GM23338 (cell line): ENCODE results near the gene CEND1. TPM values are rescaled to one million over a fixed set of nuclear protein-coding genes. Genes with fewer than 3 reads are reported as not detected.

ENCODE experiments used
- ATAC-seq: fragments of 200-7000 bp; cut with Tn5 transposase; 3 replicates; pipeline ENCODE4 v1.9.1; 2020
- DNase-seq: peaks from one replicate; pipeline ENCODE4 v3.0.0-alpha.2; 2015; ENCODE audit warnings: low spot score
- H2AFZ ChIP-seq: fragments of 200-600 bp; sonication (generic); 2 replicates; pipeline ENCODE4 v1.8.0; 2016; ENCODE audit warnings: antibody characterized with exemption, mild to moderate bottlenecking, moderate library complexity
- H3F3A ChIP-seq: fragments of 200-600 bp; sonication (generic); replicated peaks from 2 replicates; pipeline ENCODE4 v1.8.0; 2017; ENCODE audit warnings: antibody characterized with exemption, mixed run types, low read depth
- H3K27ac ChIP-seq: fragments of 200-600 bp; sonication (generic); 2 replicates; pipeline ENCODE4 v1.6.1; 2016; ENCODE audit warnings: low read depth
- H3K27me3 ChIP-seq: fragments of 200-600 bp; sonication (generic); 2 replicates; pipeline ENCODE4 v1.8.0; 2016; ENCODE audit warnings: mild to moderate bottlenecking, mixed run types, moderate library complexity; ENCODE audit not compliant: insufficient read depth
- H3K36me3 ChIP-seq: fragments of 200-600 bp; sonication (generic); 2 replicates; pipeline ENCODE4 v1.8.0; 2016; ENCODE audit warnings: mild to moderate bottlenecking; ENCODE audit not compliant: insufficient read depth
- H3K4me1 ChIP-seq: fragments of 200-600 bp; sonication (generic); 2 replicates; pipeline ENCODE4 v1.8.0; 2016; ENCODE audit warnings: mild to moderate bottlenecking, moderate library complexity; ENCODE audit not compliant: insufficient read depth
- H3K4me2 ChIP-seq: fragments of 200-600 bp; sonication (generic); 2 replicates; pipeline ENCODE4 v1.7.1; 2017; ENCODE audit warnings: mixed run types
- H3K4me3 ChIP-seq: fragments of 200-600 bp; sonication (generic); 2 replicates; pipeline ENCODE4 v1.6.1; 2016; ENCODE audit warnings: mixed run types
- H3K79me2 ChIP-seq: fragments of 200-600 bp; sonication (generic); replicated peaks from 2 replicates; pipeline ENCODE4 v1.8.0; 2017; ENCODE audit warnings: mild to moderate bottlenecking; ENCODE audit not compliant: insufficient read depth
- H3K9me2 ChIP-seq: fragments of 200-600 bp; sonication (generic); 2 replicates; pipeline ENCODE4 v1.8.0; 2017; ENCODE audit not compliant: insufficient read depth
- H4K20me1 ChIP-seq: fragments of 200-600 bp; sonication (generic); replicated peaks from 2 replicates; pipeline ENCODE4 v1.8.0; 2017; ENCODE audit warnings: mild to moderate bottlenecking; ENCODE audit not compliant: insufficient read depth
- H3K27ac Mint-ChIP-seq: 2 replicates; pipeline ENCODE4 v1.8.0; 2020; ENCODE audit warnings: inconsistent platforms, mild to moderate bottlenecking, moderate library complexity, mixed read lengths
- H3K27me3 Mint-ChIP-seq: 3 replicates; pipeline ENCODE4 v1.8.0; 2022; ENCODE audit warnings: low read depth, mild to moderate bottlenecking, moderate library complexity, mixed read lengths, inconsistent platforms; ENCODE audit not compliant: insufficient read depth, poor library complexity
- H3K36me3 Mint-ChIP-seq: 3 replicates; pipeline ENCODE4 v1.8.0; 2021; ENCODE audit warnings: low read depth, mild to moderate bottlenecking, inconsistent platforms, moderate library complexity, mixed read lengths
- H3K4me1 Mint-ChIP-seq: 3 replicates; pipeline ENCODE4 v1.8.0; 2020; ENCODE audit warnings: mild to moderate bottlenecking, inconsistent platforms, mixed read lengths
- H3K4me3 Mint-ChIP-seq: 3 replicates; pipeline ENCODE4 v1.8.0; 2021; ENCODE audit warnings: moderate library complexity, mild to moderate bottlenecking, inconsistent platforms, mixed read lengths
- H3K9me3 Mint-ChIP-seq: 3 replicates; pipeline ENCODE4 v1.8.0; 2020; ENCODE audit warnings: moderate library complexity, mild to moderate bottlenecking, inconsistent platforms, mixed read lengths
- CREB1 ChIP-seq: fragments of 250-450 bp; sonication (Bioruptor Pico); IDR thresholded peaks from 2 replicates; pipeline ENCODE4 v1.5.0; 2020; ENCODE audit warnings: low read depth, mild to moderate bottlenecking, moderate library complexity
- CTCF ChIP-seq, 2 experiments: fragments of 200-600 bp in 1 of 2; sonication (generic) in 1 of 2; conservative IDR thresholded peaks; 2 replicates each; pipeline versions ENCODE4 v1.5.1 to v1.6.1; 2016 to 2017; ENCODE audit warnings: antibody characterized with exemption in 2 of 2, low read depth in 2 of 2, mild to moderate bottlenecking in 2 of 2, moderate library complexity in 1 of 2
- ETS1 ChIP-seq: IDR thresholded peaks from 2 replicates; pipeline ENCODE4 v1.6.1; 2016; ENCODE audit warnings: antibody characterized with exemption
- EZH2 ChIP-seq: fragments of 200-600 bp; sonication (generic); IDR thresholded peaks from one replicate; pipeline ENCODE4 v1.8.0; 2017; ENCODE audit warnings: antibody characterized with exemption, mild to moderate bottlenecking, low read depth; ENCODE audit not compliant: unreplicated experiment
- EZH2phosphoT487 ChIP-seq: fragments of 200-600 bp; sonication (generic); IDR thresholded peaks from one replicate; pipeline ENCODE4 v1.8.1; 2018; ENCODE audit warnings: antibody characterized with exemption; ENCODE audit not compliant: unreplicated experiment
- JUNB ChIP-seq: IDR thresholded peaks from one replicate; pipeline ENCODE4 v1.6.1; 2016; ENCODE audit warnings: antibody characterized with exemption; ENCODE audit not compliant: unreplicated experiment
- NANOG ChIP-seq: IDR thresholded peaks from 2 replicates; pipeline ENCODE4 v1.6.1; 2016; ENCODE audit warnings: antibody characterized with exemption, borderline replicate concordance
- POLR2AphosphoS5 ChIP-seq: IDR thresholded peaks from 2 replicates; pipeline ENCODE4 v1.6.1; 2016; ENCODE audit warnings: antibody characterized with exemption, low read depth
- REST ChIP-seq: IDR thresholded peaks from one replicate; pipeline ENCODE4 v1.6.1; 2018; ENCODE audit warnings: antibody characterized with exemption; ENCODE audit not compliant: unreplicated experiment
- STAT1 ChIP-seq: IDR thresholded peaks from one replicate; pipeline ENCODE4 v1.6.1; 2016; ENCODE audit warnings: antibody characterized with exemption; ENCODE audit not compliant: unreplicated experiment
- ZNF114 ChIP-seq: fragments of 250-450 bp; sonication (Bioruptor Pico); IDR thresholded peaks from 2 replicates; pipeline ENCODE4 v1.5.0; 2020; ENCODE audit warnings: mild to moderate bottlenecking, moderate library complexity
- ZNF331 ChIP-seq: fragments of 250-450 bp; sonication (Bioruptor Pico); IDR thresholded peaks from 2 replicates; pipeline ENCODE4 v1.5.0; 2020; ENCODE audit warnings: low read depth, mild to moderate bottlenecking, moderate library complexity
- ZNF462 ChIP-seq: fragments of 250-450 bp; sonication (Bioruptor Pico); IDR thresholded peaks from 2 replicates; pipeline ENCODE4 v1.5.0; 2020; ENCODE audit warnings: mild to moderate bottlenecking, moderate library complexity
- polyA plus RNA-seq: library from polyadenylated mRNA; unstranded; fragments of >200 nt; fragmentation: Nextera tagmentation; extraction: Ambion mirVana; gene quantifications from 2 replicates; pipeline ENCODE4 v1.2.1, GENCODE V29; 2016
- total RNA-seq: library from RNA; depleted of rRNA; stranded (reverse); fragments of >200 nt; shearing (Covaris generic); gene quantifications from 2 replicates; pipeline ENCODE4 v1.2.3, GENCODE V29; 2014

Gene CEND1
- total and polyA plus RNA-seq, 2 experiments from 2014 or later, result 4.8 to 5.5 TPM

- Histone ChIP-seq H3K27me3 (peaks cover 16% of the 10 kb centered on the region), H3K27ac (no peak overlapping the region), H3K4me2 (peak overlapping the region; percentile 98), H3F3A (peaks cover 17% of the 10 kb centered on the region), H3K4me3 (peak overlapping the region; percentile 82), H3K4me1 (peaks cover 20% of the 10 kb centered on the region), H3K79me2 (no peaks in the 10 kb centered on the region), H4K20me1 (peaks cover 6% of the 10 kb centered on the region; the same call in 1 of the 2 replicates), H3K36me3 (no peaks in the 10 kb centered on the region), H3K9me2 (no peaks in the 10 kb centered on the region), H2AFZ (no peak overlapping the region)
- Mint-ChIP-seq H3K4me3 (peak overlapping the region; percentile 72), H3K27ac (no peak overlapping the region), H3K9me3 (no peaks in the 10 kb centered on the region; the same call in 2 of the 3 replicates), H3K36me3 (peaks cover 7% of the 10 kb centered on the region; the same call in 1 of the 3 replicates), H3K4me1 (peaks cover 33% of the 10 kb centered on the region), H3K27me3 (peaks cover 54% of the 10 kb centered on the region)
- TF ChIP-seq ZNF331 (CRISPR knock-in tag) (no peak), REST (no peak), ZNF462 (no peak), EZH2 (no peak), STAT1 (no peak), POLR2AphosphoS5 (no peak), ETS1 (no peak), JUNB (no peak), NANOG (no peak), EZH2phosphoT487 (no peak), ZNF114 (CRISPR knock-in tag) (no peak), CREB1 (no peak), CTCF (conservative IDR thresholded peaks at IDR 0.05; ENCODE audit: low read depth in 2 of 2) (no peak)
- ATAC-seq (no peak), DNase-seq (no peak)
Measured at GRCh38 chr11:826227-826621, 36.3 kb upstream of the CEND1 start.
